ENCODE data around the gene NTM. TPM values are rescaled to one million over a fixed set of nuclear protein-coding genes. Genes with fewer than 3 reads are reported as not detected.

Gene NTM
- total RNA-seq, 1 experiment from 2014 or later = 9.9 TPM

DNA sequence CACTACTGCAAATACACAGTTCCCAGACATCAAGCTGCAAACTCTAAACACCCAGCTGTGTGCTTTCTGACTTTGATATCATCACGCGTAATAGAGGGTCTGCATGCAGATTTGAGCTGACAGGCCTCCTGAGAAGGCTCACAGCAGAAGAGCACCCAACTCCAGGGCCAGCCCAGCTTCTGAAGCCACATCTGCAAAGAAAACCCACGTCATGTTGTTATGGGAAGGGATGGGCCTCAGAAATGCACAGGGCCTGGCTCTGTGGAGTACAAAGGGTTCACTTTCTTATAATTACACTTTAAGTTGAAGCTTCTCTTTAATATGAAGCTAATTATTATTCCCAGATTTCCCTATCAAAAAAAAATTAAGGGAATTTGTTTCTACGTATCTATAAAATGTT lies 927.9 kb downstream of the NTM start:
- no peak for DNase-seq

More for the DNA sequence above, 927.9 kb downstream of the NTM start:
- no peak overlapping the region for H2BK12ac ChIP-seq (ENCODE audit: insufficient read length, low read depth, low read length)
- H3K27ac ChIP-seq (ENCODE audit: insufficient read length, low read depth, low read length) = no peak overlapping the region
- H4K20me1 ChIP-seq (ENCODE audit: control insufficient read depth, insufficient read depth, insufficient read length) = no peaks in the 10 kb centered on the region
- H3K9me3 ChIP-seq (ENCODE audit: control insufficient read depth, low read depth, low read length) = no peaks in the 10 kb centered on the region
- H3K23ac ChIP-seq (ENCODE audit: insufficient read length, low read depth, low read length) = no peak overlapping the region
- no peak overlapping the region for H2BK120ac ChIP-seq (ENCODE audit: low read depth, low read length, poor library complexity, severe bottlenecking)
- TF ChIP-seq, protein P1, sequence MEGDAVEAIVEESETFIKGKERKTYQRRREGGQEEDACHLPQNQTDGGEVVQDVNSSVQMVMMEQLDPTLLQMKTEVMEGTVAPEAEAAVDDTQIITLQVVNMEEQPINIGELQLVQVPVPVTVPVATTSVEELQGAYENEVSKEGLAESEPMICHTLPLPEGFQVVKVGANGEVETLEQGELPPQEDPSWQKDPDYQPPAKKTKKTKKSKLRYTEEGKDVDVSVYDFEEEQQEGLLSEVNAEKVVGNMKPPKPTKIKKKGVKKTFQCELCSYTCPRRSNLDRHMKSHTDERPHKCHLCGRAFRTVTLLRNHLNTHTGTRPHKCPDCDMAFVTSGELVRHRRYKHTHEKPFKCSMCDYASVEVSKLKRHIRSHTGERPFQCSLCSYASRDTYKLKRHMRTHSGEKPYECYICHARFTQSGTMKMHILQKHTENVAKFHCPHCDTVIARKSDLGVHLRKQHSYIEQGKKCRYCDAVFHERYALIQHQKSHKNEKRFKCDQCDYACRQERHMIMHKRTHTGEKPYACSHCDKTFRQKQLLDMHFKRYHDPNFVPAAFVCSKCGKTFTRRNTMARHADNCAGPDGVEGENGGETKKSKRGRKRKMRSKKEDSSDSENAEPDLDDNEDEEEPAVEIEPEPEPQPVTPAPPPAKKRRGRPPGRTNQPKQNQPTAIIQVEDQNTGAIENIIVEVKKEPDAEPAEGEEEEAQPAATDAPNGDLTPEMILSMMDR (conservative IDR thresholded peaks at IDR 0.05) = no peak
- H3K56ac ChIP-seq (ENCODE audit: insufficient read length, low read depth, low read length) = no peak overlapping the region
- H3K9ac ChIP-seq (ENCODE audit: extremely low read depth, insufficient read length, low read length) = no peak overlapping the region
- H2BK5ac ChIP-seq (ENCODE audit: insufficient read length, low read length) = no peak overlapping the region
- no peaks in the 10 kb centered on the region; a peak in 1 of 7 replicates for H3K36me3 Mint-ChIP-seq (ENCODE audit: insufficient read depth in 1 of 3, low read depth in 3 of 3)
- H3K27me3 ChIP-seq (ENCODE audit: insufficient read depth, low read length) = no peaks in the 10 kb centered on the region
- no CpG with 5 or more reads among the region's 4 CpGs for WGBS (ENCODE audit: extremely low coverage, insufficient read length, low lambda C conversion rate)
- no peak overlapping the region for H3K18ac ChIP-seq (ENCODE audit: insufficient read length, low read depth, low read length)
- H4K91ac ChIP-seq (ENCODE audit: insufficient read length, low read depth, low read length) = no peak overlapping the region
- H2BK20ac ChIP-seq (ENCODE audit: low read depth, low read length, poor library complexity, severe bottlenecking) = no peak overlapping the region
- H3K79me1 ChIP-seq (ENCODE audit: insufficient read depth, low read depth, low read length, poor library complexity, severe bottlenecking) = no peaks in the 10 kb centered on the region
- no peak overlapping the region for H2BK15ac ChIP-seq (ENCODE audit: low read depth, low read length)
- H3K27ac Mint-ChIP-seq = no peak overlapping the region
- H3K79me2 ChIP-seq (ENCODE audit: insufficient read depth, low read length) = no peaks in the 10 kb centered on the region
- no peaks in the 10 kb centered on the region for H3K23me2 ChIP-seq (ENCODE audit: insufficient read length, low read depth, low read length, poor library complexity, severe bottlenecking)
- no peaks in the 10 kb centered on the region for H3K27me3 Mint-ChIP-seq (ENCODE audit: low read depth)
- no peak overlapping the region for H4K5ac ChIP-seq (ENCODE audit: insufficient read length, low read depth, low read length)
- no peaks in the 10 kb centered on the region for H3K9me3 Mint-ChIP-seq
- no peak overlapping the region for H2AFZ ChIP-seq (ENCODE audit: low read length)
- no peak overlapping the region for H4K8ac ChIP-seq (replicated peaks; ENCODE audit: insufficient read length, low read depth, low read length)
- no peak overlapping the region for H2AK5ac ChIP-seq (ENCODE audit: insufficient read length, low read length)
- no peak overlapping the region for H3K14ac ChIP-seq (ENCODE audit: insufficient read depth, low read length)
- H3K4me1 ChIP-seq (ENCODE audit: insufficient read depth, low read length) = no peaks in the 10 kb centered on the region
- H3K4ac ChIP-seq (ENCODE audit: low read depth, low read length) = no peak overlapping the region
- H3K4me2 ChIP-seq (ENCODE audit: insufficient read depth, insufficient read length, low read length) = no peak overlapping the region
- no peak overlapping the region for H3K4me3 Mint-ChIP-seq
- H3K4me1 Mint-ChIP-seq = peaks cover 0 to 5% of the 10 kb centered on the region in 2 experiments; a peak in 1 of 4 replicates
- no peak overlapping the region for H3T11ph ChIP-seq (ENCODE audit: low read length)
